ENCODE data around the gene FLOT2. TPM values are rescaled to one million over a fixed set of nuclear protein-coding genes. Genes with fewer than 3 reads are reported as not detected.
"Not testable (repeated sequence)": the region's sequence is repeated elsewhere in the genome, so short reads cannot be mapped to it uniquely, and the experiment has no call there.

The FLOT2 gene
- total RNA-seq, 4 donors from 2014 or later: 38.7 to 117 (median 45.6) TPM

DNA sequence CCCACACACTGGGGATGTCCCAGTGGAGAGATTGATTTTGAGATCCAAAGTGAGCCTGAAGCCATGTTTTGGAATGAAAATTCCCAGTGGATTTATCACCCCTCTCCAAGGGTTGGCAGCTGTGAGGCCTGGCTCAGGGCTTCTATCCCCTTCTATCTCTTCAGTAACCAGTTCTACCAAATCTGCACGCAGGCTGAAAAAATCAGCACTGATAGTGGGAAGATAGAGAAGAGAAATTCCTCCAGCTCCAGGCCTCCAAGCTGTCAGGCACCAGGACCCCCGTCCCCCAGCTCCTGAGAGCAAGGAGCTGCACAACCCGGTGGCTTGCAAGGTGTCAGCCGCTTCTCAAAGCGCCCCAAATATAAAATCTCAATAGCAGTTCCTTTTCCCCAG is 1.0 kb downstream of the FLOT2 start:
- intact Hi-C loops (cut with DNase I; ENCODE audit: low total_unique reads): no loop called here
- 7 to 17% methylated on average over 5 of the region's 5 CpGs for WGBS, 2 donors
- H3K4me3 ChIP-seq (ENCODE audit: low read depth, poor library complexity, severe bottlenecking): peak overlapping the region; percentile 83
- no peak for DNase-seq (ENCODE audit: low spot score in 2 of 2)
- TF ChIP-seq, protein P1, sequence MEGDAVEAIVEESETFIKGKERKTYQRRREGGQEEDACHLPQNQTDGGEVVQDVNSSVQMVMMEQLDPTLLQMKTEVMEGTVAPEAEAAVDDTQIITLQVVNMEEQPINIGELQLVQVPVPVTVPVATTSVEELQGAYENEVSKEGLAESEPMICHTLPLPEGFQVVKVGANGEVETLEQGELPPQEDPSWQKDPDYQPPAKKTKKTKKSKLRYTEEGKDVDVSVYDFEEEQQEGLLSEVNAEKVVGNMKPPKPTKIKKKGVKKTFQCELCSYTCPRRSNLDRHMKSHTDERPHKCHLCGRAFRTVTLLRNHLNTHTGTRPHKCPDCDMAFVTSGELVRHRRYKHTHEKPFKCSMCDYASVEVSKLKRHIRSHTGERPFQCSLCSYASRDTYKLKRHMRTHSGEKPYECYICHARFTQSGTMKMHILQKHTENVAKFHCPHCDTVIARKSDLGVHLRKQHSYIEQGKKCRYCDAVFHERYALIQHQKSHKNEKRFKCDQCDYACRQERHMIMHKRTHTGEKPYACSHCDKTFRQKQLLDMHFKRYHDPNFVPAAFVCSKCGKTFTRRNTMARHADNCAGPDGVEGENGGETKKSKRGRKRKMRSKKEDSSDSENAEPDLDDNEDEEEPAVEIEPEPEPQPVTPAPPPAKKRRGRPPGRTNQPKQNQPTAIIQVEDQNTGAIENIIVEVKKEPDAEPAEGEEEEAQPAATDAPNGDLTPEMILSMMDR (IDR thresholded peaks at IDR 0.05): no peak
- no peak for TF ChIP-seq POLR2A (IDR thresholded peaks at IDR 0.05)

DNA sequence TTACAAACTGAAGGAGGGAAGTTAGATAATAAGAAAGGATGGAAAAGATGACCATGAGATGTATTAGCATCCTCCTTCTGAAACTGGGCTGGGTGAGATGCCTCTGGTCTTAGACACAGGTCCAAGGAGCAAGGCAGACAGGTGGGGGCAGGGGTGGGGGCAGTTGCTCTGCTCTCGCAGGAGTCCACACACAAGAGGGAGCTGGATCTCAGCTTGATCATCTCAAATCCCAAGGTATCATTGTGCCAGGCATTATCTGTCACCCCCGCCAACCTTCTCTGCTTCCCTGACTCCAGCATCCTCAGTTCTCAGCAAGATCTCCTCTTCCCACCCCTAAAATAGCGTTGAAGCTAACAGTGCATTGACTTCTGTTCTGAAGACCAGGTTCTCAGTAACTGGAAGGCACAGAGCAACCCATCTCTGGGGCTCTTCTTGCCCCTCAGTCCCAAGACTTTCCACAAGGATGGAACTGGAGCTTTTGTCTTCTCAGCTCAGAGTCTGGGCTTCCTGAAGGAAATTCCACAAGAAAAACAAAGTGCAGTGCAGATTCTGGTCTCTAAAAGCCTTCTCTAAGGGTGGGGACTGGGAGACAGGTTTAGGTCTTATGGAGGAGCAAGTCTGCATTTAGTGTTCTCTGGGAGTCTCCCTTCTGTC is 1.6 kb downstream of the FLOT2 start:
- TF ChIP-seq POLR2A (IDR thresholded peaks at IDR 0.05): no peak
- TF ChIP-seq, protein P1 (IDR thresholded peaks at IDR 0.05): no peak
- H3K4me3 ChIP-seq (ENCODE audit: low read depth, poor library complexity, severe bottlenecking): no peak overlapping the region
- DNase-seq (ENCODE audit: low spot score in 2 of 2): no peak
- WGBS, 2 donors: 35 to 40% methylated on average over 3 of the region's 3 CpGs
- intact Hi-C loops (cut with DNase I; ENCODE audit: low total_unique reads): no loop called here

DNA sequence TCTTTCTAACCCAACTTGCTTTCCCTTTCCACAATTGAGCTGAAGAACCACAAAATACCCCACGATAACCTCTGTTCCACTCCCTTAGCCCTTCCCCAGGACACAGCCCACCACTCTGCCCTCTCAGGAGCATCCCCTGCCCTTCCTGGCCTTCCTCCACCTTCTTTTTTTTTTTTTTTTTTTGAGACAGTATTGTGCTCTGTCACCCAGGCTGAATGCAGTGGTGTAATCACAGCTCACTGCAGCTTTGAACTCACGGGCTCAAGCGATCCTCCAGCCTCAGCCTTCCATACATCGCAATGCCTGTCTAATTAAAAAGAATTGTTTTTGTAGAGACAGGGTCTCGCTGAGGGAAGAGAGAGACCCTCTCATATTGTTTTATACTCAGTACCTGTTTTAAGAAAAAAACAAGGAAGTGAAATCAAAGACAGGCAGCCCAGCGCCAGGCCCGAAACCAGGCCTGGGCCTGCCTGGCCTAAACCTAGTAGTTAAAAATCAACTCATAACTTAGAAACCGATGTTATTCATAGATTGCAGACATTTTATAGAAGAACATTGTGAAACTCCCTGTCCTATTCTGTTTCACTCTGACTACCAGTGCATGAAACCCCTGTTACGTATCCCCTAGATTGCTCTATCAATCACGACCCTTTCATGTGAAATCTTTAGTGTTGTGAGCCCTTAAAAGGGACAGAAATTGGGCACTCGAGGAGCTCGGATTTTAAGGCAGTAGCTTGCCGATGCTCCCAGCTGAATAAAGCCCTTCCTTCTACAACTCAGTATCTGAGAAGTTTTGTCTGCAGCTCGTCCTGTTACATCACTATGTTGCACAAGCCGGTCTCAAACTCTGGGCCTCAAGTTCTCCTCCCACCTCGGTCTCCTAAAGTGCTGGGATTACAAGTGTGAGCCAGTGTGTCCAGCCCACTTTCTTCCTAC is 4.0 kb downstream of the FLOT2 start:
- intact Hi-C loops (cut with DNase I; ENCODE audit: low total_unique reads); H3K4me3 ChIP-seq (ENCODE audit: low read depth, poor library complexity, severe bottlenecking); DNase-seq (ENCODE audit: low spot score in 2 of 2): not testable (repeated sequence)
- 53 to 55% methylated on average over 16 of the region's 16 CpGs for WGBS, 2 donors

DNA sequence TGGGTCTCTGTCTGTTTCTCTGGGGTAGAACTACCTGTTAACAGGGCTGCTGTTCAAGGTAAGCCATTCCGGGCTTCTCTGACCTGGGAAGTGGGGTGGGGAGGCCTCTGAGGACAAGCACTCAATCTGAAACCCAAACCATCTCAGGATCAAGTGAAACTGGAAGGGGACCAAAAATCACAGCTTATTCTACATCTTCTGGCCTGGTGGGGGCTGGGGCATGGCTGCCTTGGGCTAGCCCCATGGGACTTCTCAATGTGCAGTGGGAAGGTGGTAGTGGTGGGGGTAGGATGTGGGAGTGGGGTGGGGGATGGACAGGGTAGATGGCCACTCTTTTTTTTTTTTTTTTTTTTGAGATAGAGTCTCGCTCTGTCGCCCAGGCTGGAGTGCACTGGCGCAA is 5.5 kb downstream of the FLOT2 start:
- TF ChIP-seq, protein P1 (IDR thresholded peaks at IDR 0.05): no peak
- no peak for TF ChIP-seq POLR2A (IDR thresholded peaks at IDR 0.05)
- DNase-seq (ENCODE audit: low spot score in 2 of 2): no peak
- intact Hi-C loops (cut with DNase I; ENCODE audit: low total_unique reads): no loop called here
- no peak overlapping the region for H3K4me3 ChIP-seq (ENCODE audit: low read depth, poor library complexity, severe bottlenecking)
- WGBS, 2 donors: 89 to 92% methylated on average over 4 of the region's 4 CpGs

DNA sequence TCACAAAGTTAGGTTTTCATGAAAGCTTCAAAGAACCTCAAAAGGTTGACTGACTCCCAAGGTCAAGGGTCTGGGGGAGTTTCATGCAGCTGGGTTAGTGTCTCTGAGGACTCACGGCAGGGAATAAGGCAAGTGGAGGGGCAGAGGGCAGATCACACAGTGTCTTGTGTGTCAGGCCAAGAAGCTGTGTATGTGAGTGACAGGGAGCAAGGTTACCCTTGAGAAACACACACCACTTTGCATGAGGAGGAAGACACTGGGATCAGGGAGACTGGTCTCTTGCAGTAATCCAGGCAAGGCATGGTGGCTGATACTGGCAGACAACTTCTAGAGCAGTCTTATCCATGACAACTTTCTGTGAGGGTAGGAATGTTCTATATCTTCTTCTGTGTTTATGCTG is 6.3 kb downstream of the FLOT2 start:
- intact Hi-C loops (cut with DNase I; ENCODE audit: low total_unique reads): no loop called here
- no peak for DNase-seq (ENCODE audit: low spot score in 2 of 2)
- H3K4me3 ChIP-seq (ENCODE audit: low read depth, poor library complexity, severe bottlenecking): no peak overlapping the region
- 90 to 95% methylated on average over 1 of the region's 1 CpG for WGBS, 2 donors
- TF ChIP-seq, protein P1 (IDR thresholded peaks at IDR 0.05): no peak
- no peak for TF ChIP-seq POLR2A (IDR thresholded peaks at IDR 0.05)

DNA sequence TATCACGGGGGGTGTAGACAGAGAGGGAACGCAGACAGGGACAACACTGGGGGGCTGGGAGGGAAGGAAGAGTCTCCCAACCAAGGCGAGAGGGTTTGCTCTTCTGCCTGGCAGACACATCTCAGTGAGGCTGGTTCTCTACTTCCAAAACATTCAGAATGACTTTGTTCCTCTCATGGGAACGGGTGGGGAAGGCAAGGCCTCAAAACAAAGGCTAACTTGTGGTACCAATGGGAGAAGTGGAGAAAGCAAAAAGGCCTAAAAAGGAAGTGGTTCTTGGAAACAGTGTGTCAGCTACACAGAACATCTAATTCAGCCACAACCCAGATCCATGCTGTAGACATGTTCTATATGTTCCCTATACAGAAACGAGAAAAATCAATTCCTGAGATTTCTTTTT is 7.5 kb downstream of the FLOT2 start:
- TF ChIP-seq POLR2A (IDR thresholded peaks at IDR 0.05): no peak
- TF ChIP-seq, protein P1 (IDR thresholded peaks at IDR 0.05): no peak

More for the DNA sequence above, 7.5 kb downstream of the FLOT2 start:
- DNase-seq (ENCODE audit: low spot score in 2 of 2): no peak
- H3K4me3 ChIP-seq (ENCODE audit: low read depth, poor library complexity, severe bottlenecking): no peak overlapping the region
- intact Hi-C loops (cut with DNase I; ENCODE audit: low total_unique reads): no loop called here
- 66 to 72% methylated on average over 5 of the region's 5 CpGs for WGBS, 2 donors

Data from lower leg skin (tissue), 4 donors.